Neural cell (in vitro differentiated cells): ENCODE results near the gene EMP3. TPM values are rescaled to one million over a fixed set of nuclear protein-coding genes. Genes with fewer than 3 reads are reported as not detected.

Experiments used
- H2AFZ ChIP-seq: fragments of 200-600, 300-800 bp; sonication (generic), shearing (Covaris generic); 2 replicates; pipeline ENCODE4 v1.6.0; 2014; ENCODE audit warnings: low read depth, mild to moderate bottlenecking, antibody characterized with exemption, low read length, moderate library complexity
- H3F3A ChIP-seq: fragments of 200-600 bp; shearing (Covaris generic); 2 replicates; pipeline ENCODE4 v1.6.1; 2016; ENCODE audit warnings: mild to moderate bottlenecking, moderate library complexity, mixed read lengths, antibody characterized with exemption, low read length; ENCODE audit not compliant: insufficient read depth, poor library complexity, severe bottlenecking
- H3K27ac ChIP-seq: fragments of 200-600, 300-800 bp; sonication (generic), shearing (Covaris generic); 2 replicates; pipeline ENCODE4 v1.5.1; 2014; ENCODE audit warnings: mild to moderate bottlenecking, low read length, moderate library complexity
- H3K27me3 ChIP-seq: fragments of 300-800, 200-600 bp; sonication (generic), shearing (Covaris generic); 2 replicates; pipeline ENCODE4 v1.6.0; 2014; ENCODE audit warnings: mild to moderate bottlenecking, low read depth, low read length, moderate library complexity; ENCODE audit not compliant: insufficient read depth
- H3K36me3 ChIP-seq: fragments of 300-800, 200-600 bp; sonication (generic), shearing (Covaris generic); 2 replicates; pipeline ENCODE4 v1.5.1; 2014; ENCODE audit warnings: mild to moderate bottlenecking, antibody characterized with exemption, low read length, moderate library complexity; ENCODE audit not compliant: insufficient read depth
- H3K4me2 ChIP-seq: fragments of 300-800, 200-600 bp; sonication (generic), shearing (Covaris generic); 2 replicates; pipeline ENCODE4 v1.6.0; 2014; ENCODE audit warnings: mild to moderate bottlenecking, low read length
- H3K4me3 ChIP-seq: fragments of 300-800, 200-600 bp; sonication (generic), shearing (Covaris generic); 2 replicates; pipeline ENCODE4 v1.5.1; 2014; ENCODE audit warnings: mild to moderate bottlenecking, low read length, moderate library complexity
- H3K79me2 ChIP-seq: fragments of 200-600 bp; shearing (Covaris generic); replicated peaks from 2 replicates; pipeline ENCODE4 v1.6.0; 2014; ENCODE audit warnings: mild to moderate bottlenecking, low read length, moderate library complexity; ENCODE audit not compliant: insufficient read depth
- H3K9ac ChIP-seq: fragments of 300-800, 200-600 bp; sonication (generic), shearing (Covaris generic); 2 replicates; pipeline ENCODE4 v1.6.1; 2016; ENCODE audit warnings: mild to moderate bottlenecking, low read length, mixed read lengths
- H3K9me2 ChIP-seq: fragments of 200-600 bp; shearing (Covaris generic); 2 replicates; pipeline ENCODE4 v1.6.1; 2016; ENCODE audit warnings: mild to moderate bottlenecking, low read length, mixed read lengths; ENCODE audit not compliant: insufficient read depth
- H3K9me3 ChIP-seq: fragments of 200-600, 300-800 bp; sonication (generic), shearing (Covaris generic); 2 replicates; pipeline ENCODE4 v1.6.1; 2016; ENCODE audit warnings: mild to moderate bottlenecking, mixed run types, low read length, moderate library complexity, mixed read lengths
- H4K20me1 ChIP-seq: fragments of 200-600 bp; shearing (Covaris generic); 2 replicates; pipeline ENCODE4 v1.6.1; 2016; ENCODE audit warnings: mild to moderate bottlenecking, mixed run types; ENCODE audit not compliant: insufficient read depth
- CTCF ChIP-seq: fragments of 450-650 bp; IDR thresholded peaks from 2 replicates; pipeline ENCODE4 v1.5.1; 2014; ENCODE audit warnings: antibody characterized with exemption, mild to moderate bottlenecking, moderate library complexity; ENCODE audit not compliant: poor library complexity, severe bottlenecking
- EP300 ChIP-seq: fragments of 450-650 bp; conservative IDR thresholded peaks from 2 replicates; pipeline ENCODE4 v1.6.1; 2014; ENCODE audit warnings: antibody characterized with exemption, mild to moderate bottlenecking, moderate library complexity; ENCODE audit not compliant: poor library complexity, severe bottlenecking
- EZH2 ChIP-seq: fragments of 200-600, 300-800 bp; shearing (Covaris generic), sonication (generic); IDR thresholded peaks from 2 replicates; pipeline ENCODE4 v1.6.1; 2014; ENCODE audit warnings: antibody characterized with exemption, low read length, borderline replicate concordance, mild to moderate bottlenecking; ENCODE audit not compliant: insufficient read depth, poor library complexity, severe bottlenecking
- MXI1 ChIP-seq: fragments of 450-650 bp; conservative IDR thresholded peaks from 2 replicates; pipeline ENCODE4 v1.6.1; 2014; ENCODE audit warnings: antibody characterized with exemption, mild to moderate bottlenecking; ENCODE audit not compliant: poor library complexity, severe bottlenecking
- POLR2AphosphoS5 ChIP-seq: IDR thresholded peaks from 2 replicates; pipeline ENCODE4 v1.6.1; 2012
- RAD21 ChIP-seq: fragments of 450-650 bp; conservative IDR thresholded peaks from 2 replicates; pipeline ENCODE4 v1.6.1; 2014; ENCODE audit warnings: antibody characterized with exemption, mild to moderate bottlenecking, moderate library complexity
- REST ChIP-seq: IDR thresholded peaks from 2 replicates; pipeline ENCODE4 v1.6.1; 2012; ENCODE audit warnings: borderline replicate concordance
- SMC3 ChIP-seq: fragments of 450-650 bp; conservative IDR thresholded peaks from 2 replicates; pipeline ENCODE4 v1.6.1; 2014; ENCODE audit warnings: antibody characterized with exemption, mild to moderate bottlenecking, moderate library complexity; ENCODE audit not compliant: poor library complexity
- TAF1 ChIP-seq: IDR thresholded peaks from 2 replicates; pipeline ENCODE4 v1.6.1; 2012; ENCODE audit warnings: low read depth
- polyA plus RNA-seq: library from polyadenylated mRNA; depleted of rRNA; stranded (reverse); fragments of >200 nt; gene quantifications from 2 replicates; pipeline ENCODE4 v1.2.3, GENCODE V29; 2014

EMP3 gene
- polyA plus RNA-seq, 1 donor from 2014 or later = not detected

- Histone ChIP-seq H3K9me3 (no peaks in the 10 kb centered on the region), H3K36me3 (peaks cover 5% of the 10 kb centered on the region), H3K27ac (no peak overlapping the region), H3K4me3 (no peak overlapping the region), H3F3A (no peaks in the 10 kb centered on the region), H2AFZ (no peak overlapping the region), H3K4me2 (no peak overlapping the region), H4K20me1 (no peaks in the 10 kb centered on the region), H3K9ac (no peak overlapping the region), H3K27me3 (no peaks in the 10 kb centered on the region), H3K9me2 (no peaks in the 10 kb centered on the region), H3K79me2 (no peaks in the 10 kb centered on the region)
- no peak for TF ChIP-seq MXI1
- no peak for TF ChIP-seq RAD21
- no peak for TF ChIP-seq TAF1
- TF ChIP-seq EZH2 = no peak
- no peak for TF ChIP-seq SMC3
- no peak for TF ChIP-seq EP300
- no peak for TF ChIP-seq CTCF
- no peak for TF ChIP-seq POLR2AphosphoS5
- no peak for TF ChIP-seq REST
Observed at GRCh38 chr19:48284896-48285295, 40.5 kb upstream of the EMP3 start.

GRCh38 chr19:48287748-48288147, 37.6 kb upstream of the EMP3 start:
- Histone ChIP-seq H3K79me2 (no peaks in the 10 kb centered on the region), H2AFZ (no peak overlapping the region), H3K9ac (no peak overlapping the region), H3F3A (no peaks in the 10 kb centered on the region), H3K27ac (no peak overlapping the region), H3K4me3 (no peak overlapping the region), H4K20me1 (no peaks in the 10 kb centered on the region), H3K36me3 (peaks cover 5% of the 10 kb centered on the region), H3K27me3 (peaks cover 5% of the 10 kb centered on the region), H3K4me2 (no peak overlapping the region), H3K9me2 (no peaks in the 10 kb centered on the region), H3K9me3 (no peaks in the 10 kb centered on the region)
- TF ChIP-seq POLR2AphosphoS5 (no peak), EP300 (no peak), EZH2 (no peak), MXI1 (no peak), TAF1 (no peak), RAD21 (no peak), SMC3 (no peak), CTCF (no peak), REST (no peak)
